IPS-20b (cell line): ENCODE results near the gene IL37.

Experiments
- H3K27ac ChIP-seq: one replicate; pipeline ENCODE4 v1.5.1; 2013; ENCODE audit warnings: low read length
- H3K27me3 ChIP-seq: 2 replicates; pipeline ENCODE4 v1.6.1; 2013; ENCODE audit warnings: mild to moderate bottlenecking, low read length, inconsistent platforms; ENCODE audit not compliant: insufficient read depth
- H3K36me3 ChIP-seq: 2 replicates; pipeline ENCODE4 v1.6.1; 2013; ENCODE audit warnings: low read depth, mild to moderate bottlenecking, inconsistent platforms, low read length, moderate library complexity; ENCODE audit not compliant: insufficient read depth
- H3K4me1 ChIP-seq: 2 replicates; pipeline ENCODE4 v1.6.1; 2013; ENCODE audit warnings: mild to moderate bottlenecking, control low read depth, inconsistent platforms, low read length, moderate library complexity; ENCODE audit not compliant: insufficient read depth
- H3K4me3 ChIP-seq: 2 replicates; pipeline ENCODE4 v1.5.1; 2013; ENCODE audit warnings: mild to moderate bottlenecking, low read length, inconsistent platforms
- H3K9ac ChIP-seq: 2 replicates; pipeline ENCODE4 v1.6.1; 2013; ENCODE audit warnings: low read depth, mild to moderate bottlenecking, inconsistent platforms, low read length, moderate library complexity
- H3K9me3 ChIP-seq: 2 replicates; pipeline ENCODE4 v1.6.1; 2013; ENCODE audit warnings: mild to moderate bottlenecking, low read depth, low read length, inconsistent platforms; ENCODE audit not compliant: insufficient read depth

The IL37 gene

GRCh38 chr2:112947374-112947773 lies 36.4 kb downstream of the IL37 start:
- H3K9me3 ChIP-seq: peaks cover 31% of the 10 kb centered on the region
- no peak overlapping the region for H3K4me3 ChIP-seq
- H3K27me3 ChIP-seq: no peaks in the 10 kb centered on the region
- no peak overlapping the region for H3K27ac ChIP-seq
- H3K9ac ChIP-seq: no peak overlapping the region
- H3K36me3 ChIP-seq: no peaks in the 10 kb centered on the region
- H3K4me1 ChIP-seq: no peaks in the 10 kb centered on the region

- Histone ChIP-seq H3K27me3 (no peaks in the 10 kb centered on the region), H3K27ac (no peak overlapping the region), H3K36me3 (no peaks in the 10 kb centered on the region), H3K9me3 (peaks cover 31% of the 10 kb centered on the region), H3K4me3 (no peak overlapping the region), H3K9ac (no peak overlapping the region), H3K4me1 (no peaks in the 10 kb centered on the region)
These were observed 38.5 kb downstream of the IL37 start for GRCh38 chr2:112949456-112949855.

DNA sequence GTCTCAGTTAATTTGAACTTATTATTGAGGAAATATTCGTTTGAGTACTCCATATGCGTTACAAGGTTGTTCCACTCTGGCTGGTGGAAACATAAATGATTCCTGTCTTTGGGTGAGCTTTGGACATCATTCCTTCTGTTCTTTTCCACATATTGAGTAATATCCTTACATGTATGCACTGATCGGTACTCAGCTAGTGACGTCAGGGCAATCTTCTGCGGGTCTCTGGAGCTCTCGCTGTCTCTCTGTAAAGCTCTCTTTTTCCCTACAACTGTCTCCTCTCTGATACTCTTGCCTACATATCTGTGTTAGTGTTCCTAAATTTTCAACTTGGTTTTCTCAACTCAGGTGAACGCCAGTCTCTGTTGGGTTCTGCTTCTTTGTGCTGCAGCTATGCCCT lies 43.4 kb downstream of the IL37 start:
- H3K9ac ChIP-seq: no peak overlapping the region
- no peak overlapping the region for H3K27ac ChIP-seq
- no peaks in the 10 kb centered on the region for H3K36me3 ChIP-seq
- no peak overlapping the region for H3K4me3 ChIP-seq
- H3K4me1 ChIP-seq: no peaks in the 10 kb centered on the region; the same call in 1 of the 2 replicates
- H3K27me3 ChIP-seq: no peaks in the 10 kb centered on the region
- H3K9me3 ChIP-seq: no peaks in the 10 kb centered on the region

- Histone ChIP-seq H3K4me1 (no peaks in the 10 kb centered on the region; the same call in 1 of the 2 replicates), H3K36me3 (no peaks in the 10 kb centered on the region), H3K9ac (no peak overlapping the region), H3K9me3 (no peaks in the 10 kb centered on the region), H3K27me3 (no peaks in the 10 kb centered on the region), H3K4me3 (no peak overlapping the region), H3K27ac (no peak overlapping the region)
These were observed 46.5 kb downstream of the IL37 start for GRCh38 chr2:112957511-112957910.

DNA sequence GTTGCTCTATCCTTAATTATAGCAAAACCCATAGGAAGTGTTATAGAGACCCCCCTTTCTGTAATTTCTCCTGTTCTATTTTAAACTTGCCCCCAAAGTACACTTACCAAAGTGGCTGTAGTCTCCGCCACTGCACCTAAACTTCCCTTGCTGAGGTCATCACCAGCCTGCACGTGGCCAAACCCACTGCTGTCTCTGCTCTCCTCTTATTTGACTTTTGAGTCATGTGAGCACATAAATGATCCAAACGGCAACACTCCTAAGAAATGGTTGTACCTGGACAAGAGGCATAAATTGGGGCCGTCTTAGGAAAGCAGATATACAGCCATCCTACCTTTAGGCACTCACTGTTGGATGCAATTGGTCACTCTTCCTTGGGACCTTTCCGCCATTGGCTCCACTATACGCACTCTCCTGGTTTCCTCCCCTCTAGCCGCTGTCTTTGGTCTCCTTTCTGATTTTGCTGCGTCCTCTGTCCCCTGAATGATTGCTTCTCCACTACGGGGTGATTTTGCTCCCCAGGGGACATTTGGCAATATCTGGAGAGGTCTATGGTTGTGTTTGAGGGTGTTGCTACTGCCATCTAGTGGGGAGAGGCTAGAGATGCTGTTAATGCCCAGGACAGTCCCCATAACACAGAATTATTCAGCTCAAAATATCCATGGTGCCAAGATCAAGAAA lies 47.6 kb downstream of the IL37 start:
- Histone ChIP-seq H3K27ac (no peak overlapping the region), H3K4me1 (no peaks in the 10 kb centered on the region; the same call in 1 of the 2 replicates), H3K9me3 (no peaks in the 10 kb centered on the region), H3K4me3 (no peak overlapping the region), H3K9ac (no peak overlapping the region), H3K27me3 (no peaks in the 10 kb centered on the region), H3K36me3 (no peaks in the 10 kb centered on the region)

DNA sequence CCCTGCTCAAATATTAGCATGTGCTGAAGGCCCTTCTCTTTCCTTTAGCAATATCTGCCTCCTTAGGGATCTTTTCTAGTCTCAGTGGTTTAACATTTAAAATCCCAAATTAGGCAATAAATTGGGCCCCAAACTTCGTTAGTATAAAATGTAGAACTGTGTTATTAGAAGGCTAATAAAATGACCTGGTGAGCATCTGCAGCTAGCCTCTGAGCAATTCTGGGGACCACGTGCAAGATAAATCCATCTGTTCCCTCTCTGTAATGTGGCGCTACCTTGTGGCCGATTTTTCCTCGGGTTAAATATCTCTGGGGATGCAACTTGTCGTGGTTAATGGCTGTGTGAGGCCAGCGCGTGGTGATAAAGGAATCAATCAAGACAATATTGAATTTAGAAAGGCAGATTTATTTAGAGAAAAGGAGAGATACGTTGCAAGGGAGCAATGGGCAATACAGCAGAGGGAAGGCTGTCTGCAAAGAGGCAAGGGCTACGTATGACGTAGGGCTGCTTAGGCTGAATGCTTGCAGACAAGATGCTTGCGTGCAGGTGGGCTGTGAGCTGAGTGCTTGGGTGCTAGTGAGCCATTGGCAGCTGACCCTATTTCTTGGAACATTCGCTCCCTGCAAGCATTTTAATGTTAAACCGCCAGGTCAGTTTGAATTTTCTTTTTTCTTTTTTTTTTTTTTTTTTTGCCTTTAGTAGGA lies 48.3 kb downstream of the IL37 start:
- Histone ChIP-seq H3K9me3 (no peaks in the 10 kb centered on the region), H3K36me3 (no peaks in the 10 kb centered on the region), H3K4me3 (no peak overlapping the region), H3K4me1 (no peaks in the 10 kb centered on the region; the same call in 1 of the 2 replicates), H3K27me3 (no peaks in the 10 kb centered on the region), H3K9ac (no peak overlapping the region), H3K27ac (no peak overlapping the region)

DNA sequence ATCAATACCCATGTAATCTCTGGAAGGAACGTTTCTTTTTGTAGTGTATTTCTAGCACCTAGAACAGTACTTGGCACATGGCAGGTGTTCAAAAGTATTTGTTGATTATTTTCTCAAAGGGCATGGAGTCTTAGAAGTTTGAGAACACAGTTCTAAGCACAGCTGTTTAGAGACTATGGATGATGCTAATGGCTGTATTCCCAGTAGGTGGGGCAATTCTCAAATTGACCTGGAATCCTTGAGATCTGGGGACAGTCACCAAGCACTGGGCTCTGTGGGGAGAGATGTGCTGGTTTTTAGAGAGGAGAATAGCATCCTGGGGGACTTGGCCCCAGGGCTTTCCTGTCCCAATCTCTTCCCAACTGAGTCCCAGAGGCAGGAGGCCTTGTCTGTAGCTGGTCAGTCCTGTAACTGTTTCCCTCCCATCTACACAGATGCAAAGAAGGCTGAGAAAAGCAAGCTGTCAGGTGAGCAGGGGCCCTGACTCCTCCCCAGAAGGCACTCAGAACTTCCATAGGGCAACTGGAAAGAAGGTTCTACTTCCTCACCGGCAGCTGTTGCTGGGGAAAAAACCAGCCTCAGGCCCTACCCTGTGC lies 49.4 kb downstream of the IL37 start:
- H3K27me3 ChIP-seq: no peaks in the 10 kb centered on the region
- H3K27ac ChIP-seq: no peak overlapping the region
- no peak overlapping the region for H3K9ac ChIP-seq
- H3K9me3 ChIP-seq: no peaks in the 10 kb centered on the region
- no peaks in the 10 kb centered on the region; the same call in 1 of the 2 replicates for H3K4me1 ChIP-seq
- no peaks in the 10 kb centered on the region for H3K36me3 ChIP-seq
- no peak overlapping the region for H3K4me3 ChIP-seq

GRCh38 chr2:112962308-112963175 lies 51.6 kb downstream of the IL37 start:
- Histone ChIP-seq H3K27ac (no peak overlapping the region), H3K27me3 (no peaks in the 10 kb centered on the region), H3K4me1 (no peaks in the 10 kb centered on the region; the same call in 1 of the 2 replicates), H3K9ac (no peak overlapping the region), H3K4me3 (no peak overlapping the region), H3K36me3 (no peaks in the 10 kb centered on the region), H3K9me3 (no peaks in the 10 kb centered on the region)

- Histone ChIP-seq H3K4me3 (no peak overlapping the region), H3K27me3 (no peaks in the 10 kb centered on the region), H3K36me3 (no peaks in the 10 kb centered on the region), H3K27ac (no peak overlapping the region), H3K4me1 (no peaks in the 10 kb centered on the region), H3K9me3 (no peaks in the 10 kb centered on the region), H3K9ac (no peak overlapping the region)
These were observed 56.1 kb downstream of the IL37 start for GRCh38 chr2:112967023-112967422.
